CD4-positive, alpha-beta T cell treated with Interleukin-2 at 100 ng/mL for 4 hours (primary cell): ENCODE measurements around the gene ARHGAP24.

ENCODE experiments used
- DNase-seq: peaks from one replicate; pipeline ENCODE4 v3.0.0-alpha.2; 2020; ENCODE audit warnings: low spot score

The ARHGAP24 gene

DNA sequence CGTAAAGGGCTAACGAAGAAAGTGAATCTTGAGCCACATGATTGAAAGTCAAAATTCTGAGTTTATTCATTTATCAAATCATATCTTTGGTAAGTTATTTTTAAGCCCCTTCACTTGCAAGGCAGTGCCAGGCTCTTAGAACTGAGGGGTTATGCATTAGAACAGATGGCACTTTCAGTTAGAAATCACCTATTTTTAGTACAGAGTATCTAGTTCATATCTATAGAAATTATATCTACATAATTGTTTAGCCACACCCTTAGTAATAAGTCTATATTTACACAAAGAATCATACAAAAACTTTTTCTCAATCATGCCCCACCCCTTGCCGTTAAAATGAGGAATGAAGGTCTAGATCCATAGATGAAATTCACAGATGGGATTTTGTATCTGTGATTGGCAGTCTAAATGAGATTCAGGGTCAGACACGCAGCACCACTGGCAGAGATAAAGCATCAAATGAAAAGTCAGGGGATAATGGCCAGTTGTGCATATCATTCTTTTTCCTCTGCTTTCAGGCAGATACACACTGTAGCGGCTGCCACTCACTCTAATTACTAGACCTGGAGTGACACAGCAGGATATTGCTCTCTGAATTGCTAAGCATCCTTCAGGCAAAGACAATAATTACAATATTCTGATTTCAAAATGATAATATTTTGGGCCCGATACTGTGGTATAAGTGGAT lies 444.4 kb downstream of the ARHGAP24 start:
- DNase-seq = no peak

DNA sequence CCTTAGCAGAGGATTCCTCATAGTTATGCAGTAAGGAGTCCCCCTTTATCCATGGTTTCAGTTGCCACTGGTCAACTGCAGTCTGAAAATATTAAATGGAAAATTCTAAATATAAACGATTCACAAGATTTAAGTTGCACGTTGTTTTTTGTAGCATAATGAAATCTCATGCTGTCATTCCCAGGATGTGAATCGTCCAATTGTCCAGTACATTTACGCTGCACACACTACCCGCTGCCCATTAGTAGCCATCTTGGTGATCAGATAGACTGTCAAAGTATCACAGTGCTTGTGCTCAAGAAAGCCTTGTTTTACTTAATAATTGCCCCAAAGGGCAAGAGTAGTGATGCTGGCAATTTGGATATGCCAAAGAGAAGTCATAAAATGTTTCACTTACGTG lies 450.1 kb downstream of the ARHGAP24 start:
- DNase-seq = no peak

DNA sequence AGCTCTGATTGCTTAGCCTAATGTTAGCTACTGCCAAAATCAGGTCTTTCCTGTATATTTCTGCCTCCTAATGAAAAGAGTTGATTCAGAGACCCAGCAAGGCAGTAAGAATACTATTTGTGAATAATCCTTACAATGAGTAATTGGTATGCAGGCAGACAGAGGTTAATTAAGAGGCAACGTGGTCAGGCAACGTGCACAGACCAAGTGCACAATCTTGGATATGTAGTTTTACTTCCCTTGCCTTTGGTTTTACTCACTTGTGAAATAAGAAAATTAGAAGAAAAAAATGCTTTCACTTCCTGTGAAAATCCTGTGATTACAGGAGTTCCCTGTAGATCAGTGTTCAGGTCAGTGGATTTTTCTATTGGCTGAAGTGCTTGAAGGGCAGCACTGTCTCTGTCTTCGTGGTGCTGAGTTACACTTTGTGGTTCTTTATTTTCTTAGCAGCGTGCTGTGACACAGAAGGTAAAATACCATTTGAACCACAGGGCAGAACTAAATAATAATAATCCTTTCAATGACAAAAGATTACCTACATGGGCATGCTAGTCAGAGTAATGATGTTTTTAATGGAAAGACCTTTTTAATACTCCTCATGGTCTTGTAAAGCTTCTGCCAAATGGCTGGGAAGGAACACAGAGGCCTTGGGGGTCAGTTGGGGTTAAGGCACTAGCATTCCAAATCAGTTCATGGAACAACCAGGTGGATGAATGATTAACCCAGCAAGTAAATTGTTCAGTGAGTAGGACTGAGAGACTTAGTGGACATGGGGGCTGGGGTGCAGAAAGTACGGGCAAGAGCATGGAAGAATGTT lies 454.0 kb downstream of the ARHGAP24 start:
- no peak for DNase-seq

DNA sequence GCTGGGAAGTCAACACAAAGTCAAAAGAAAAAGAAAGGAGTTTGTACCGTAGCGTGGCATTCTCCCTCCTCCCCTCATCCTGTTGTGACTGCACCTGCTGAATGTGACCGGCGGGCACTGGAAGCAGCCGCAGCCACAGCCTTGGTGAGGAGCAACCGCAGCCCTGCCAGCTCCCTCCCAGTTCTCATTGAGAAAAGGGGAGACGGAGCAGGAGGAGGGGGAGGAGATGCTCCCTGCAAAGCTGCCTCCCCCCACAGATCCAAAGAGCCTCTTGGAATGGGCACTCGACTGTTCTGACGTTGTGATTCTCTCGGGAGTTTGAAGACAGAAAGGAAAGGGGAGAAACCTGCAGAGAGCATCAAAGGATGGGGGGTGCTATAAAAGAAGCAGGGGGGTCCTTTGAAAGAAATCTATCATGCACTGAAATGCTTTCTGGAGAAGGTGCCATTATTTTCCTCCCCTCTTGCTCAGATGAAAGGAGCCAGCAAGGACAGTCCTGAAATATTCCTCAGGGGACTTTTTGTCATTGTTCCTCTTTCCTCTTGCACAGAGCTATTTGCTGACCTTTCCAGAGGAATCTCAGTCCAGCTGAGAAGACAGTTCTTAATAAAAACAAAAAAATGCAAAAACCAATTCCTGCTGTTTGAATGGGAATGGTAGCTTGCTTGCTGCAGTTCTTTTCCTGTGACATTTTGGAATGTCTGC lies 455.2 kb downstream of the ARHGAP24 start:
- DNase-seq = no peak

- DNase-seq = no peak
Measured at GRCh38 chr4:85932500-85933290, 457.7 kb downstream of the ARHGAP24 start.

DNA sequence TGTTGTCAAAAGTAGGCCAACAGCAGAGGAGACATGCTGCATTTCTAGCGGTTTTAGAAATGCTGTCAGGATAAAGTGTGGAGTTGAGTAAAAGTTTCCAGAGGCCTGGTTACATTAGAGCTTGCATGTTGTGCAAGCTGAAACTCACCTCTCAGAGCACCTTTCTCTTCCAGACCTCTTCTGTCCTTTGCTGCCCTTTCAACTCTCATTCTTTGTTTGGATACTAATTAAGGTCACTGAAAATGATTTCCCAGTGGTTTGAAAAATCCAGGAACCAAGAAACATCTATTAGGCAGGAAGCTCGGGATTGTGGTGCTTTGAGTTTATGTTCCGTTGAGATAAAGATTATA lies 458.3 kb downstream of the ARHGAP24 start:
- DNase-seq = no peak

DNA sequence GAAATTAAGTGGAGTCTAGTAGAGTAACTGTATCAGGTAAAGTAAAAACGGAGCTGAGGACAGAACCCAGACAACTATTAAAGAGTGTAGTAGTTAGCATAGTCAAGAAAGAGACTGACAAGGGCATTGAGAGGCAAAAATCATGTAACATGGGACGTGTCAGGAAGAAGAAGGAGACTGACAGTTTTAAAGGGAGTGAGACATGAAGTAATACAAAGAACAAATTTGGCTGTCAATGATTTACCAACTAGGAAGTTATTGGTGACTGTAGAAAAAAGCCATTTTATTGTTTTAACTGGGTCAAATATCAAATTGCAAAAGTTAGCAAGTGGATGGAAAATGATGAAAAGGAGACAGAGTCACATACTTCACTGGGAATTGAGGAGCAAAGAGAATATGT lies 462.6 kb downstream of the ARHGAP24 start:
- DNase-seq = no peak

- DNase-seq = no peak
Measured at GRCh38 chr4:85938062-85938461, 463.1 kb downstream of the ARHGAP24 start.

DNA sequence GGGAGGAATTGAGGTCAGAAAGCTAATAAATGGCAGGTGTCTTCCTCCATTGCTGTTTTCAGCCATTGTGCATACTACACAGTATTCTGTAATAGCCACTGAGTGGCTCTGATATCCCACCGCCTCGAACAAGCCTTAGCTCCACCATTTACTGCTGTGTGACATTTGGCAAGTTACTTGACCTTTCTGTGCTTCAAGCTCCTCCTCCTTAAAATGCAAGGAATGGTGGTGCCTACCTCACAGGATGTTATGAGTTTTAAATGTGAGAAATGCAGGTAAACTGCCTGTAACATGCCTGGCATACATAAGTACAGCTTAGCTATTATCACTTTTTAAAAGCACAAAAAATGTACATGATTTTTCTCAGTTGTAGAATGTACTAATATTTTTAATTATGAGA lies 464.0 kb downstream of the ARHGAP24 start:
- DNase-seq = no peak

DNA sequence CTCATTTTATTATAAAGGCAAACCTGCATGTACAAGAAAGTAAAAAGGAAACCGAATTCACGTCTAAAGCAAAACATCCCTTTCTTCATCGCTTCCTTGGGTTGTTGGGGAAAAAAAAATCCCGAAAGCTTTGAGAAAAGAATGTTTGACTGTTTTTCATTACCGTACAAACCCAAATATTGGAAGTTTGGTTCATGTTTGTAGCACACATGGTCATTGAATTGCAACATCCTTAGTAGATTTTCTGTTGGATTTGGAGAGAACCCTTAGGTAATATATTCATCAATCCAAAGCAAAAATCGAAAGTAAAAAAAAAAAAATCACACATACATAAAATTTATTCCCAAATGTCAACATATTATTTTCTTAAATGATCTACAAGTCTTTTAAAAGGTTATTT lies 464.6 kb downstream of the ARHGAP24 start:
- DNase-seq = no peak

DNA sequence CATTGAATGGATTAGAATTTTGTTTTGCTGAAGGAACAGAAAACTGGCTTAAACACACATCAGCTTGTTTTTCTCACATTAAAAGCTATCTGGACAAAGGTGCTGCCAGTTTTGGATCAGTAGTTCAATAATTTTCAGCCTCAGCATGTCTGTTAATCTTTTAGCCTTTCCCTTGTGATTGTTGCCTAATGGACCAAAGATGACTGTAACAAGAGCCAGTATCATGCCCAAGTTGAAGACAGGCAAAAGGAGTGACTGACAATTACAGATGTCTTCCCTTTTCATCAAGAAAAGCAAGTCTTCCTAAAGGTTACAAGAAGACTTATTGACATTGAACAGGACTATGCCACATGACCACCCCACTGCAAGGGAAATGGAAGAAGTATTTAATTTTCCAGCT lies 465.2 kb downstream of the ARHGAP24 start:
- DNase-seq = no peak

DNA sequence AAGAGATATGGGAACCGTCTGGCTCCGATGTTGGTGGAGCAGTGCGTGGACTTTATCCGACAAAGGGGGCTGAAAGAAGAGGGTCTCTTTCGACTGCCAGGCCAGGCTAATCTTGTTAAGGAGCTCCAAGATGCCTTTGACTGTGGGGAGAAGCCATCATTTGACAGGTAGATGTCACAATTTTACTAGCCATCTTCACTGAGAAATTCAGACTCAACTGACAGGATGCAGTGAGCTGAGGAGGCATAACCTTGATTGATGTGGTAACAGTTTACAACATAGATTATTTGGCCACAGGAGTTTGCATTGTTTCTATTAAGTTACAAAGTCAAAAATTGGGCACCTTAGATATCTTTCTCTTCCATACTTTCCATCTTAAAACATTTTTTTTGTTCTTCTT lies 467.2 kb downstream of the ARHGAP24 start:
- DNase-seq = no peak

GRCh38 chr4:85946821-85947220 lies 471.9 kb downstream of the ARHGAP24 start:
- no peak for DNase-seq

DNA sequence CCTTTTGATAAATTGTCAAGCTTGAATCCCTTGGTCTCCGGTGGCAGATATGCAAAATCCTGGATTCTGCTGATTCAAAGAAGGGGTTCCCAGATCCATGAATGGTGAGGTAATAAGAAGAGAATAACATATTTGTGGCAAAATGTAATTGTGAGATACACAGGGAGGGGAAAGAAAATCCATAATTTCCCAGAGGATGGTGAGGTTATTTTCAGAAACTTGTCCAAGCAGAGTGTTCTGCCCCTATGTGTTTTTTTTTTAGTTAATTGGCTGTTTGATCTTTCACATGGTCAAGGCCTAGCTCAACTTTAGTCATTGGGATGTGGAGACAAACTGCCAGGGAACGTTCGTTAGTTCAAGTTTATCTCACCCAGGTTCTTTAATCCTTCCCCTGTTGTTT lies 476.1 kb downstream of the ARHGAP24 start:
- no peak for DNase-seq

DNA sequence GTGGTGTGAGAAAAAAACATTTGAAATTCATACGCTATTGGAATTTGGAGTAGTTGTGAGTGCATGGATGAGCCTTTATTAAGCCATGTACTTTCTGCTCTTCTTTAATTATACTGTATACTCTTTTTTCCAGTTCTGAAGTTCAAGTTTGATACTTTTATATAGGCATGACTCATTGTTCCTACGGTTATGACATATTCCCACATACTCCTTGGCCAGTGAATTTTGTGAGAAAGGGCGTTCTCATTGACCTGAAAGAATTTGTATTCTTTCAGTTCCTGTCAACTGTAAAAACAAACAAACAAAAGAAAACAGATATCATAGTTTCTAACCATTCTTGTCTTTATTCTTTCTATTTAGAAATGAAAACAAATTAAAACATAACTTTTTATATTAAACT lies 477.6 kb downstream of the ARHGAP24 start:
- no peak for DNase-seq

GRCh38 chr4:85952972-85953650 lies 478.2 kb downstream of the ARHGAP24 start:
- no peak for DNase-seq

- no peak for DNase-seq
Measured at GRCh38 chr4:85953651-85954018, 478.7 kb downstream of the ARHGAP24 start.

- no peak for DNase-seq
Measured at GRCh38 chr4:85955620-85956292, 480.8 kb downstream of the ARHGAP24 start.

DNA sequence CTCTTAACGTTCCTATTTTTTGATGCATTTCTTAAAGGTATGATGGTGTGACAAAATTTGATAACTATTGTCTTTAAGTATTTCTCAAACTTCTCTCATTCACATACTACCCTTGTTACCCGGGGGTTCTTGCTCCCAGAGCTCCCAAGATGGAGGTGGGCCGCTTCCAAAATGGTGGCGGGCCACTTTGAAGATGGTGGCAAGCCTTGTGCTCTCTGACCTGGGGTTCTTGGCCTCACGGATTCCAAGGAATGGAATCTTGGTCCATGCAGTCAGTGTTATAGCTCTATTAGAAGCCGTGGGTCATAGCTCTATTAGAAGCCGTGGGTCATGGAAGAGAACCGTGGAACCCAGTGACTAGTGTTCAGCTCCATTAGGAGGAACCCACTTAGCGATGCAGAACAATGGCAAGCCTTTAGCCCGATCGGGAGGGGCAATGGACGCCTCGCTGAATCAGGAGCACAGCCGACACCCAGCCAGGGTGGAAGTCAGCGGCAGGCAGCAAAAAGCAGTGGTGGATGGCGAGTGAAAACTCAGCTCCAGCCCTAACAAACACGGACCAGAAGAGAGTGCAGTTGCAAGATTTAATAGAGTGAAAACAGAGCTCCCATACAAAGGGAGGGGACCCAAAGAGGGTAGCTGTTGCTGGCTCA lies 481.5 kb downstream of the ARHGAP24 start:
- no peak for DNase-seq

- no peak for DNase-seq
Measured at GRCh38 chr4:85961887-85962286, 486.9 kb downstream of the ARHGAP24 start.

DNA sequence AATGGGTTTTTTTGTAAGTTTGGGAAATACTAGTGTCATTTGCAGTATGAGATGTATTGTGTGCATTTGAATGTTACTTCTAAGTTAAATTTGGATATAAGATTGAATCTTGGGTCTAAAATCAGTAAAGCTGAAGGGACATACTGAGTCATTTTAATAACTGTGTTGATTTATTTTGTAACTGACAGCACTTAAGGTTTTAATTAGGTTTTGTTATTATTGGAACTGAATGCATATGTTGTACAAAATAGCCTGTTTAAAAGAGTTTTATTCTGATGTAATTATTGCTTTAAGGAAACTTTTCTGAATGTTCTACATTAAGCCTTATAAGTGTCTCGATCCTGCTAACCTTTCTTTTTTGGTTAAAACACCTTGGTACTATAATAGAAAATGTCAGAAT lies 488.3 kb downstream of the ARHGAP24 start:
- no peak for DNase-seq
